Measurements from ENCODE around the gene ZNF333. TPM values are rescaled to one million over a fixed set of nuclear protein-coding genes. Genes with fewer than 3 reads are reported as not detected.

ZNF333 gene
- total RNA-seq, 1 donor from 2014 or later = 11.1 TPM

DNA sequence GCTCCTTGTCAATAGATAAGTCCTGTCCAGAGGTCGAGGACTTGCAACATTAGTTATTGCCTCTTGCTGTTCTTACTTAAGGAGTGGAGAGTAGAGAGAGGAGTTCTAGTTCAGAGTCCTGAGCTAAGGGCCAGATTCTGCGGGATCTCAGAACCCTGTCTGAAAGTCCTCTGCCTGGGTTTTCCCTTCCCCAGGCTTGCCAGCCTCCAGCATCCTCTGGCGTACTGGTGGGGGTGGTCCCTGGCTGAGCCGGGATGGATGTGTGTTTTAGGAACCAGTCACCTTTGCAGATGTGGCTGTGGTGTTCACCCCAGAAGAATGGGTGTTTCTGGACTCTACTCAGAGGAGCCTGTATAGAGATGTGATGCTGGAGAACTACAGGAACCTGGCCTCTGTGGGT is 26.0 kb downstream of the ZNF333 start:
- DNase-seq (ENCODE audit: low spot score) = no peak
- Mint-ChIP-seq H3K4me1 (ENCODE audit: low read depth) (no peaks in the 10 kb centered on the region), H3K27me3 (ENCODE audit: insufficient read depth) (no peaks in the 10 kb centered on the region), H3K9me3 (peaks cover 77% of the 10 kb centered on the region), H3K4me3 (no peak overlapping the region), H3K36me3 (ENCODE audit: low read depth) (peaks cover 71% of the 10 kb centered on the region), H3K27ac (no peak overlapping the region)
- intact Hi-C loops (cut with micrococcal nuclease) = no loop called here

- DNase-seq (ENCODE audit: low spot score) = no peak
- no peak overlapping the region for H3K4me3 Mint-ChIP-seq
- intact Hi-C loops (cut with micrococcal nuclease) = no loop called here
These were observed 28.8 kb downstream of the ZNF333 start for GRCh38 chr19:14718522-14719116.

DNA sequence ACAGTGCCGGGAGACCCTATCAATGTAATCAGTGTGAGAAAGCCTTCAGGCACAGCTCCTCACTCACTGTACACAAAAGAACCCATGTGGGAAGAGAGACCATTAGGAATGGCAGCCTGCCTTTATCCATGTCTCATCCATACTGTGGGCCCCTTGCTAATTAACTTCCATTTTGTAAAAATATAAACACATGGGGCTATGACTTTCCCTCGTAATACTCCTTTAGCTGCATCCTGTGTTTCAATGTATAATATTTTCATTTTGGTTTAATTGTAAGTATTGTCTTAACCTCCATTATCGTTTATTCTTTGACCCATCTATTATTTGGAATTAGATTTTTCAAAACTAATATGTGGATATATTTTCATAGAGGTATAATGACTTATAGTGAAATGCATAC is 29.3 kb downstream of the ZNF333 start:
- H3K27me3 Mint-ChIP-seq (ENCODE audit: insufficient read depth) = no peaks in the 10 kb centered on the region
- intact Hi-C loops (cut with micrococcal nuclease) = no loop called here
- DNase-seq (ENCODE audit: low spot score) = no peak
- H3K4me3 Mint-ChIP-seq = no peak overlapping the region
- peaks cover 76% of the 10 kb centered on the region for H3K9me3 Mint-ChIP-seq
- peaks cover 54% of the 10 kb centered on the region for H3K36me3 Mint-ChIP-seq (ENCODE audit: low read depth)
- no peaks in the 10 kb centered on the region for H3K4me1 Mint-ChIP-seq (ENCODE audit: low read depth)
- H3K27ac Mint-ChIP-seq = no peak overlapping the region

More at GRCh38 chr19:14718522-14719116, 28.8 kb downstream of the ZNF333 start:
- Mint-ChIP-seq H3K27me3 (ENCODE audit: insufficient read depth) (no peaks in the 10 kb centered on the region), H3K4me1 (ENCODE audit: low read depth) (no peaks in the 10 kb centered on the region), H3K27ac (no peak overlapping the region), H3K9me3 (peaks cover 79% of the 10 kb centered on the region), H3K36me3 (ENCODE audit: low read depth) (peaks cover 59% of the 10 kb centered on the region)

GRCh38 chr19:14722127-14722526 is 32.3 kb downstream of the ZNF333 start:
- Mint-ChIP-seq H3K9me3 (peaks cover 71% of the 10 kb centered on the region), H3K4me1 (ENCODE audit: low read depth) (no peaks in the 10 kb centered on the region), H3K27ac (no peak overlapping the region), H3K4me3 (no peak overlapping the region), H3K27me3 (ENCODE audit: insufficient read depth) (no peaks in the 10 kb centered on the region), H3K36me3 (ENCODE audit: low read depth) (peaks cover 28% of the 10 kb centered on the region)
- intact Hi-C loops (cut with micrococcal nuclease) = no loop called here
- no peak for DNase-seq (ENCODE audit: low spot score)

DNA sequence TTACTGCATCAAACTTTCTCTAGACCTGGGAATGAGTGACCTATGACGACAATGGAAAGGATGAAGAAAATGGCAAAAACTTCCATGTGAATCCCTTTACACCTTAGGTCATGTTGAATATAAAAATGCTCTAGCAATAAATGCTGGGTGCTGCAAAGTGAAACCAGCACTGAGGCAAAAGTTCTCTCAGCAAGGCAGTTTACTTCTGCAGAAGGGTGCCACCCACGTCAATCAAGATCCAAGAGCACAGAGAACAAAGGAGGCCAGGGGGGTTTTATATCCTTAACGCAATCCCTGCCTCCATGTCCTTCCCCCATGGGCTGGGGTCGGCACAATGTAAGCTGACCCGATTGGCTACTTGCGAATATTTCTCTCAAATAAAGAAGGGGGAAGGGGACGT is 38.7 kb downstream of the ZNF333 start:
- no peaks in the 10 kb centered on the region for H3K4me1 Mint-ChIP-seq (ENCODE audit: low read depth)
- H3K27me3 Mint-ChIP-seq (ENCODE audit: insufficient read depth) = no peaks in the 10 kb centered on the region
- H3K36me3 Mint-ChIP-seq (ENCODE audit: low read depth) = no peaks in the 10 kb centered on the region
- H3K4me3 Mint-ChIP-seq = no peak overlapping the region
- H3K9me3 Mint-ChIP-seq = peaks cover 45% of the 10 kb centered on the region
- DNase-seq (ENCODE audit: low spot score) = no peak
- H3K27ac Mint-ChIP-seq = no peak overlapping the region
- intact Hi-C loops (cut with micrococcal nuclease) = no loop called here

DNA sequence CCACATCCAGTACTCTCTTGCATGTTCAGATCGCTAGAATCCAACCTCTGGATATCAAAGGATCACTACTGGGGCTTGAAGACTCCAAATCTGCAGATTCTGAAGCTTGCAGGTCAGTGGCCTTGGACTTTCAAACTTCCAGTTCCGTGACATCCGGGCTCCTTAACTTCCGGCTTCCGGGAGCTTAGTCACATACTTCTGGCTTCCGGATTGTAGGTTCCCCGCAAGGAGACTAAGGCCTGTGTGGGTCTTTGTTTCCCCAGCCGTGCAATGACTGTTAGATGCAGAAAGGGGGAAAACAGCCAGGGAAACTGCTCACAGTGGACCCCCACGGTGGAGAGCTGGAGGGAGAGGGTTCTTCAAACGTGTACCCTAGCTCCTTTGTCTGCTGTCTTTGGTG is 41.4 kb downstream of the ZNF333 start:
- Mint-ChIP-seq H3K4me3 (no peak overlapping the region), H3K27ac (no peak overlapping the region), H3K9me3 (peaks cover 37% of the 10 kb centered on the region), H3K36me3 (ENCODE audit: low read depth) (no peaks in the 10 kb centered on the region), H3K4me1 (ENCODE audit: low read depth) (no peaks in the 10 kb centered on the region), H3K27me3 (ENCODE audit: insufficient read depth) (peaks cover 1% of the 10 kb centered on the region)
- no peak for DNase-seq (ENCODE audit: low spot score)
- intact Hi-C loops (cut with micrococcal nuclease) = no loop called here

- Mint-ChIP-seq H3K9me3 (peaks cover 31% of the 10 kb centered on the region), H3K4me1 (ENCODE audit: low read depth) (no peaks in the 10 kb centered on the region), H3K27ac (no peak overlapping the region), H3K27me3 (ENCODE audit: insufficient read depth) (peaks cover 1% of the 10 kb centered on the region), H3K36me3 (ENCODE audit: low read depth) (no peaks in the 10 kb centered on the region), H3K4me3 (no peak overlapping the region)
- no peak for DNase-seq (ENCODE audit: low spot score)
- intact Hi-C loops (cut with micrococcal nuclease) = no loop called here
These were observed 42.7 kb downstream of the ZNF333 start for GRCh38 chr19:14732510-14732909.

- H3K4me1 Mint-ChIP-seq (ENCODE audit: low read depth) = no peaks in the 10 kb centered on the region
- peaks cover 1% of the 10 kb centered on the region for H3K27me3 Mint-ChIP-seq (ENCODE audit: insufficient read depth)
- H3K4me3 Mint-ChIP-seq = no peak overlapping the region
- intact Hi-C loops (cut with micrococcal nuclease) = no loop called here
- no peaks in the 10 kb centered on the region for H3K36me3 Mint-ChIP-seq (ENCODE audit: low read depth)
- no peak for DNase-seq (ENCODE audit: low spot score)
- peaks cover 26% of the 10 kb centered on the region for H3K9me3 Mint-ChIP-seq
- H3K27ac Mint-ChIP-seq = no peak overlapping the region
These were observed 43.7 kb downstream of the ZNF333 start for GRCh38 chr19:14733574-14733973.

DNA sequence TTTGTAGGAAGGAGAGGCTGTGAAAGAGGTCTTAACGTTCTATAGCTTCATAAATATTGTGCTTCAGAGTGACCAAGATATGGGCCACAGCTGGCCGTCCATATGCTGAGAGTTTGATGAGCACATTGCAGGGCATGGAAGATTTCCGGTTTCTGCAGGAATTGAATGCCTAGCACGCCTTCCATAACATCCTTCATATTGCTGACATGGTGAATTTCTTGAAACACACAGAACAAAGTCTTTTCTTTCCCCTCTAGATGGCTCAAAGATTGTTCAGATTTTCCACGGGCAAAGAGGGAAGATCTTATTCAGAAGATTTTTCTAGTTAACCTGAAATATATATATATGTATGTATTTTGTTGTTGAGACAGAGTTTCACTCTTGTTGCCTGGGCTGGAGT is 46.1 kb downstream of the ZNF333 start:
- Mint-ChIP-seq H3K4me1 (ENCODE audit: low read depth) (no peaks in the 10 kb centered on the region), H3K36me3 (ENCODE audit: low read depth) (no peaks in the 10 kb centered on the region), H3K9me3 (peaks cover 14% of the 10 kb centered on the region), H3K4me3 (no peak overlapping the region), H3K27me3 (ENCODE audit: insufficient read depth) (peaks cover 1% of the 10 kb centered on the region), H3K27ac (no peak overlapping the region)
- no peak for DNase-seq (ENCODE audit: low spot score)
- intact Hi-C loops (cut with micrococcal nuclease) = no loop called here

- no peaks in the 10 kb centered on the region for H3K4me1 Mint-ChIP-seq (ENCODE audit: low read depth)
- H3K4me3 Mint-ChIP-seq = no peak overlapping the region
- no peak overlapping the region for H3K27ac Mint-ChIP-seq
- intact Hi-C loops (cut with micrococcal nuclease) = no loop called here
- no peaks in the 10 kb centered on the region for H3K36me3 Mint-ChIP-seq (ENCODE audit: low read depth)
- H3K27me3 Mint-ChIP-seq (ENCODE audit: insufficient read depth) = no peaks in the 10 kb centered on the region
- no peaks in the 10 kb centered on the region for H3K9me3 Mint-ChIP-seq
- no peak for DNase-seq (ENCODE audit: low spot score)
These were observed 57.0 kb downstream of the ZNF333 start for GRCh38 chr19:14746886-14747285.

- Mint-ChIP-seq H3K4me1 (ENCODE audit: low read depth) (no peaks in the 10 kb centered on the region), H3K27me3 (ENCODE audit: insufficient read depth) (no peaks in the 10 kb centered on the region), H3K27ac (no peak overlapping the region), H3K4me3 (no peak overlapping the region), H3K9me3 (no peaks in the 10 kb centered on the region), H3K36me3 (ENCODE audit: low read depth) (no peaks in the 10 kb centered on the region)
- DNase-seq (ENCODE audit: low spot score) = no peak
- intact Hi-C loops (cut with micrococcal nuclease) = no loop called here
These were observed 58.8 kb downstream of the ZNF333 start for GRCh38 chr19:14748601-14749000.

DNA sequence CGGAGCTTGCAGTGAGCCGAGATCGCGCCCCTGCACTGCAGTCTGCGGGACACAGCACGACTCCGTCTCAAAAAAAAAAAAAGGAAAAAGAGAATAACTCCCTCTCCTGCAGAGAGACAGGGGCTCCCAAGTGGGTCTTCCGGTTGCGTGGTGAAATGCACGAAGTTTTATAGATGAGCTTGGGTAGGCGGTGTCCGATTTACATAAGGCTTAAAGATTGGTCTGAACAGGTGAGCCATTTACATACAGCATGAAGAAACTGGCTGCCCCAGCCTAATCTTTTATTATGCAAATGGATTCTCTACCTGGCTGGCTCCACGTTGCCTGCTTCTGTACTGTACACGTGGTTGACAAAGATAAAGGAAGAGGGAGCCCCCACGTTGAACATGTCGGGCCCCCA is 69.0 kb downstream of the ZNF333 start:
- intact Hi-C loops (cut with micrococcal nuclease) = no loop called here
- H3K27ac Mint-ChIP-seq = no peak overlapping the region
- H3K36me3 Mint-ChIP-seq (ENCODE audit: low read depth) = no peaks in the 10 kb centered on the region
- no peak for DNase-seq (ENCODE audit: low spot score)
- no peak overlapping the region for H3K4me3 Mint-ChIP-seq
- H3K27me3 Mint-ChIP-seq (ENCODE audit: insufficient read depth) = no peaks in the 10 kb centered on the region
- H3K9me3 Mint-ChIP-seq = no peaks in the 10 kb centered on the region
- no peaks in the 10 kb centered on the region for H3K4me1 Mint-ChIP-seq (ENCODE audit: low read depth)

- Mint-ChIP-seq H3K4me3 (no peak overlapping the region), H3K27ac (no peak overlapping the region), H3K9me3 (no peaks in the 10 kb centered on the region), H3K4me1 (ENCODE audit: low read depth) (no peaks in the 10 kb centered on the region), H3K27me3 (ENCODE audit: insufficient read depth) (no peaks in the 10 kb centered on the region), H3K36me3 (ENCODE audit: low read depth) (no peaks in the 10 kb centered on the region)
- no peak for DNase-seq (ENCODE audit: low spot score)
- intact Hi-C loops (cut with micrococcal nuclease) = no loop called here
These were observed 71.8 kb downstream of the ZNF333 start for GRCh38 chr19:14761607-14762006.

- H3K27me3 Mint-ChIP-seq (ENCODE audit: insufficient read depth) = no peaks in the 10 kb centered on the region
- no peaks in the 10 kb centered on the region for H3K36me3 Mint-ChIP-seq (ENCODE audit: low read depth)
- H3K9me3 Mint-ChIP-seq = no peaks in the 10 kb centered on the region
- H3K4me3 Mint-ChIP-seq = no peak overlapping the region
- H3K27ac Mint-ChIP-seq = no peak overlapping the region
- intact Hi-C loops (cut with micrococcal nuclease) = no loop called here
- no peak for DNase-seq (ENCODE audit: low spot score)
- H3K4me1 Mint-ChIP-seq (ENCODE audit: low read depth) = no peaks in the 10 kb centered on the region
These were observed 72.3 kb downstream of the ZNF333 start for GRCh38 chr19:14762111-14762510.

All from activated T-helper 1 cell treated with anti-CD3 and anti-CD28 coated beads, Interleukin-12 subunit alpha, Interleukin-12 subunit beta, Interleukin-2, Interleukin-4 antibody, amounts not matched to agents 30 ng/mL and 10 ng/mL and 1 ng/mL, durations not matched to agents 14 hours and 24 hours and 36 hours (primary cell).